ENCODE measurements around the gene UBE2R2.

DNA sequence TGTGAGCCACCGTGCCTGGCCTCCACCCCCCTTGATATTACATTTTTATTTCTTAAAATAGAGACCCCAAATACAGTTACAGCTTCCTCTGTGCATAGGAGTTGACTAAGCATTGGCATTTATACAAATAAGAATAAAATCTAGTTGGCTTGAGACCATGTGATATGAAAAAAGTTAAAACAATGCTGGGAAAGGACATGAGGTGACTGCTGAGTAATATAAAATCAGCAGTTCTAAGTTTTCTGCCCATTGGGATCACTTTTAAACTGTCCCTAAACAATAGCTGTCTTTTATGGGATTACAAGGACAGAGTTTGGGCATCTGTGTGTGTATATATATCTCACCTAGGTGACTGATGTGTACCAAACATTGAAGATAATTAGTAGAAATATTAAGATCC lies 96.6 kb downstream of the UBE2R2 start:
- TF ChIP-seq, protein P1, sequence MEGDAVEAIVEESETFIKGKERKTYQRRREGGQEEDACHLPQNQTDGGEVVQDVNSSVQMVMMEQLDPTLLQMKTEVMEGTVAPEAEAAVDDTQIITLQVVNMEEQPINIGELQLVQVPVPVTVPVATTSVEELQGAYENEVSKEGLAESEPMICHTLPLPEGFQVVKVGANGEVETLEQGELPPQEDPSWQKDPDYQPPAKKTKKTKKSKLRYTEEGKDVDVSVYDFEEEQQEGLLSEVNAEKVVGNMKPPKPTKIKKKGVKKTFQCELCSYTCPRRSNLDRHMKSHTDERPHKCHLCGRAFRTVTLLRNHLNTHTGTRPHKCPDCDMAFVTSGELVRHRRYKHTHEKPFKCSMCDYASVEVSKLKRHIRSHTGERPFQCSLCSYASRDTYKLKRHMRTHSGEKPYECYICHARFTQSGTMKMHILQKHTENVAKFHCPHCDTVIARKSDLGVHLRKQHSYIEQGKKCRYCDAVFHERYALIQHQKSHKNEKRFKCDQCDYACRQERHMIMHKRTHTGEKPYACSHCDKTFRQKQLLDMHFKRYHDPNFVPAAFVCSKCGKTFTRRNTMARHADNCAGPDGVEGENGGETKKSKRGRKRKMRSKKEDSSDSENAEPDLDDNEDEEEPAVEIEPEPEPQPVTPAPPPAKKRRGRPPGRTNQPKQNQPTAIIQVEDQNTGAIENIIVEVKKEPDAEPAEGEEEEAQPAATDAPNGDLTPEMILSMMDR (IDR thresholded peaks at IDR 0.05; ENCODE audit: poor library complexity, severe bottlenecking), result no peak
- TF ChIP-seq SMC3 (conservative IDR thresholded peaks at IDR 0.05; ENCODE audit: poor library complexity), result no peak
- TF ChIP-seq, protein P2, sequence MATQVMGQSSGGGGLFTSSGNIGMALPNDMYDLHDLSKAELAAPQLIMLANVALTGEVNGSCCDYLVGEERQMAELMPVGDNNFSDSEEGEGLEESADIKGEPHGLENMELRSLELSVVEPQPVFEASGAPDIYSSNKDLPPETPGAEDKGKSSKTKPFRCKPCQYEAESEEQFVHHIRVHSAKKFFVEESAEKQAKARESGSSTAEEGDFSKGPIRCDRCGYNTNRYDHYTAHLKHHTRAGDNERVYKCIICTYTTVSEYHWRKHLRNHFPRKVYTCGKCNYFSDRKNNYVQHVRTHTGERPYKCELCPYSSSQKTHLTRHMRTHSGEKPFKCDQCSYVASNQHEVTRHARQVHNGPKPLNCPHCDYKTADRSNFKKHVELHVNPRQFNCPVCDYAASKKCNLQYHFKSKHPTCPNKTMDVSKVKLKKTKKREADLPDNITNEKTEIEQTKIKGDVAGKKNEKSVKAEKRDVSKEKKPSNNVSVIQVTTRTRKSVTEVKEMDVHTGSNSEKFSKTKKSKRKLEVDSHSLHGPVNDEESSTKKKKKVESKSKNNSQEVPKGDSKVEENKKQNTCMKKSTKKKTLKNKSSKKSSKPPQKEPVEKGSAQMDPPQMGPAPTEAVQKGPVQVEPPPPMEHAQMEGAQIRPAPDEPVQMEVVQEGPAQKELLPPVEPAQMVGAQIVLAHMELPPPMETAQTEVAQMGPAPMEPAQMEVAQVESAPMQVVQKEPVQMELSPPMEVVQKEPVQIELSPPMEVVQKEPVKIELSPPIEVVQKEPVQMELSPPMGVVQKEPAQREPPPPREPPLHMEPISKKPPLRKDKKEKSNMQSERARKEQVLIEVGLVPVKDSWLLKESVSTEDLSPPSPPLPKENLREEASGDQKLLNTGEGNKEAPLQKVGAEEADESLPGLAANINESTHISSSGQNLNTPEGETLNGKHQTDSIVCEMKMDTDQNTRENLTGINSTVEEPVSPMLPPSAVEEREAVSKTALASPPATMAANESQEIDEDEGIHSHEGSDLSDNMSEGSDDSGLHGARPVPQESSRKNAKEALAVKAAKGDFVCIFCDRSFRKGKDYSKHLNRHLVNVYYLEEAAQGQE (IDR thresholded peaks at IDR 0.05; ENCODE audit: borderline replicate concordance), result no peak
- no peak for TF ChIP-seq EZH2 (IDR thresholded peaks at IDR 0.05; ENCODE audit: borderline replicate concordance, insufficient read depth, low read length, poor library complexity, severe bottlenecking)
- TF ChIP-seq TAF1 (IDR thresholded peaks at IDR 0.05; ENCODE audit: low read depth), result no peak
- TF ChIP-seq POLR2AphosphoS5 (IDR thresholded peaks at IDR 0.05), result no peak

All from neural cell (in vitro differentiated cells).